Eye (tissue), 1 donor: ENCODE data around the gene NPAS3.

Experiments used
- DNase-seq: peaks from one replicate; pipeline ENCODE4 v3.0.0-alpha.2; 2015

NPAS3 gene

GRCh38 chr14:33273978-33274377 lies 335.3 kb downstream of the NPAS3 start:
- DNase-seq, result no peak

- DNase-seq, result no peak
Observed at GRCh38 chr14:33275879-33276278, 337.2 kb downstream of the NPAS3 start.

GRCh38 chr14:33279865-33280264 lies 341.2 kb downstream of the NPAS3 start:
- no peak for DNase-seq

GRCh38 chr14:33280646-33281045 lies 342.0 kb downstream of the NPAS3 start:
- DNase-seq, result no peak

GRCh38 chr14:33282331-33283230 lies 343.9 kb downstream of the NPAS3 start:
- peak; percentile 63 for DNase-seq

GRCh38 chr14:33285902-33286700 lies 347.4 kb downstream of the NPAS3 start:
- DNase-seq, result no peak

- peak; percentile 24 for DNase-seq
Observed at GRCh38 chr14:33287189-33287588, 348.5 kb downstream of the NPAS3 start.

GRCh38 chr14:33290641-33291040 lies 352.0 kb downstream of the NPAS3 start:
- DNase-seq, result no peak

- DNase-seq, result no peak
Observed at GRCh38 chr14:33291529-33292104, 352.9 kb downstream of the NPAS3 start.

- no peak for DNase-seq
Observed at GRCh38 chr14:33294419-33294818, 355.7 kb downstream of the NPAS3 start.

- no peak for DNase-seq
Observed at GRCh38 chr14:33297565-33297964, 358.9 kb downstream of the NPAS3 start.

- peak; percentile 83 for DNase-seq
Observed at GRCh38 chr14:33307691-33308251, 369.1 kb downstream of the NPAS3 start.

- DNase-seq, result peak; percentile 37
Observed at GRCh38 chr14:33309106-33309505, 370.4 kb downstream of the NPAS3 start.

- DNase-seq, result no peak
Observed at GRCh38 chr14:33315217-33315616, 376.5 kb downstream of the NPAS3 start.

- DNase-seq, result no peak
Observed at GRCh38 chr14:33315721-33316120, 377.0 kb downstream of the NPAS3 start.

- no peak for DNase-seq
Observed at GRCh38 chr14:33317675-33318074, 379.0 kb downstream of the NPAS3 start.

GRCh38 chr14:33323979-33324378 lies 385.3 kb downstream of the NPAS3 start:
- DNase-seq, result peak; percentile 77

GRCh38 chr14:33331176-33331949 lies 392.7 kb downstream of the NPAS3 start:
- DNase-seq, result no peak

- no peak for DNase-seq
Observed at GRCh38 chr14:33332497-33332896, 393.8 kb downstream of the NPAS3 start.

GRCh38 chr14:33335366-33335765 lies 396.7 kb downstream of the NPAS3 start:
- DNase-seq, result no peak

GRCh38 chr14:33342299-33342974 lies 403.8 kb downstream of the NPAS3 start:
- no peak for DNase-seq

GRCh38 chr14:33343016-33343415 lies 404.3 kb downstream of the NPAS3 start:
- no peak for DNase-seq
